NCI-H69 (cell line): ENCODE measurements around the gene PRKAR1B.
A peak's percentile ranks its signal among the peaks of the same experiment; 100 is the strongest.

Experiments used
- DNase-seq: peaks from one replicate; lab custom pipeline; 2025; lab: John Stamatoyannopoulos, UW

The PRKAR1B gene

DNA sequence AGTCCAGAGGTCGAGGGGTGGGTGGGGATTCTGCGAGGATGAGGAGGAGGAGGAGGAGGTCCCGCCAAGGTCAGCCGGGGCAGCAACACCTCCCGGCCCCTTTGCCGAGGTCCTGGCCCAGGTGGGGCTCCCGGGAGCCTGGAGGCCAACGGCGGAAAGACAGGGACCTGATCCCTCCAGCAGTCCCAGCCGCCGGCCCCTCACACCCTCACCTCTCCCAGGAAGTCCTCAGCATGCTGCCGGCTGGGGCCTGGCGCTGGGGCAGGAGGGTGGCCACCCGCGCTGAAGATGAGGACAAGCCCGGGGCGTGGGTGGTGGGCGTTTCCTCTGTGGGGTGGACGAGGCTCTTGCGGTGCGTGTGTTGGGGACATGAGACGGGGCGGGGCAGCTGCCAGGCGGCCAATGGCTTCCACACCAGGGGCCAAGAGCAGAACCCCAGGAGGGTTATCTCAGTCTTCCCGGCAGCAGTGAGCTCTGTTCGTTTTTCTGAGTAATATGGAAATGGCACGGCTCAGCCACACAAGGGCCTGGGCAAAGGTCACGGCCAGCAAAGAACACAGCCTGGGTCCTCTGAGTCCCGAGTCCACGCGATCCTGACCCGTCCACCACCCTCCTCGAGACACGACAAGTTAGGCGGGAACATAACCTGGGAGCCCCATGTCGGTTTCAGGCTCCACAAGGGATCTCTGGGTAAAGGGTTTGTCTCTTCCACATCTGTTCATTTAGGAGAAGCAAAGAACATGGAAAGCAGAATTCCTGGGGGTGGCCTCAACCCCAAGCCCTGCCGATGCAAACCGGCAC is 124.5 kb downstream of the PRKAR1B start:
- no peak for DNase-seq

- peak; percentile 43 for DNase-seq
Measured at GRCh38 chr7:601595-602340, 125.3 kb downstream of the PRKAR1B start.

DNA sequence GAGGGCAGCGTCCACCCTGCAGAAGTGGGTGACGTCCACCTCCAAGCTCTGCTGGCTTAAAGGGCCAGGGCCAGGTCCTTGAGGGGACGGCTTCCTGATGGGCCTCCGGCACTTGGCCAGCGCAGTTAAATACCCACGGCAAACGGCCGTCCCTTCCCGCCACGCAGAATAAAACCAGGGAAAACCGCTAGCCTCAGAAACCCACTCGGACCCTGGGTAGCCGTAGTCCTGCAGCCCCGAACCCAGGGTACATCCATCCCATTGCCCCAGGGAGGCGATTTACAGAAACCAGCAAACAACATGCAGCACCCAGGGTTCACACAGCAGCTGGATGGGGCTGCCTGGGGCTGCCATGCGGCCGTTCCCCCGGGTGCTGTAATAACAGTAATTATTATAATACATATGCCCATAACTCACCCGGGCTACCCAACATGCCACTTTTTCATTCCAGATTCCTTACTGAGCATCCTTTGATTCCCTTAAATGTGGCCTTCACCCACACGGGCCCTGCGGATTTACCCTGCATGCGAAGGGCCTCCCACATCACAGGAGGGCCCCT is 126.0 kb downstream of the PRKAR1B start:
- DNase-seq = peak; percentile 80

DNA sequence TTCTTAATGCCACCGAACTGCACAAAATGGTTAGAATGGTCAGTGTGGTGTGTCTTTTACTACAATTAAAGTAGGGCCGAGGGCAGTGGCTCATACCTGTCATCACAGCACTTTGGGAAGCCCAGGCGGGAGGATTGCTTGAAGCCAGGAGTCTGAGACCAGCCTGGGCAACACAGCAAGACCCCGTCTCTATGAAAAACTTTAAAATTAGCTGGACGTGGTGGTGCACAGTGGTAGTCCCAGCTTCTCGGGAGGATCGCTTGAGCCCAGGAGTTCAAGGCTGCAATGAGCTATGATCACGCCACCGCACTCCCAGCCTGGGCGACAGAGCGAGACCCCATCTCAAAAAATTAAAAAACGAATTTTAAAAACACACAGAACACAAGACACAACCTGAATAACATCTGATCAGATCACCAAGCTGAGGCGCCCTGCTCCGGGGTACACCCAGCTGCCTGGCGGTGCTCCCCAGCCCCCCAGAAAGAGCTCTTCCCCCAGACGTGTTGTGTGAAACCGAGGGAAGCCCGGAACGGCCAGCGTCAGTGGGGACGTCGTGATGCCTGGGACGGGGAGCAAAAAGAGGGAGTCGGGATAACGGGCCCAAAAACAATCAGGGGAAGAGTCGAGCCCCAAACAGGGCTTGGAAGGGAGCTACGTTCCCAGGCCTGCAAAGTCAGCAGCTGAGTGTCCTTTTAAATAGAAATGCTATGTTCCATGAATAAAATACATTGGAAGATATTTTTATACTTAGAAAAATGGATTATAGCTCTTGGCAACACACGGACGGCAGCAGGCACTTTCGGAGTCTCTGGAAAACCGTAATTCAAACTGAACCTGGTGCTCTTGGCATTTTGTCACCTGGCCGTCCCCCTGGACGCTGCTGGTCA is 126.7 kb downstream of the PRKAR1B start:
- DNase-seq = no peak

GRCh38 chr7:598899-599298 is 128.2 kb downstream of the PRKAR1B start:
- no peak for DNase-seq

DNA sequence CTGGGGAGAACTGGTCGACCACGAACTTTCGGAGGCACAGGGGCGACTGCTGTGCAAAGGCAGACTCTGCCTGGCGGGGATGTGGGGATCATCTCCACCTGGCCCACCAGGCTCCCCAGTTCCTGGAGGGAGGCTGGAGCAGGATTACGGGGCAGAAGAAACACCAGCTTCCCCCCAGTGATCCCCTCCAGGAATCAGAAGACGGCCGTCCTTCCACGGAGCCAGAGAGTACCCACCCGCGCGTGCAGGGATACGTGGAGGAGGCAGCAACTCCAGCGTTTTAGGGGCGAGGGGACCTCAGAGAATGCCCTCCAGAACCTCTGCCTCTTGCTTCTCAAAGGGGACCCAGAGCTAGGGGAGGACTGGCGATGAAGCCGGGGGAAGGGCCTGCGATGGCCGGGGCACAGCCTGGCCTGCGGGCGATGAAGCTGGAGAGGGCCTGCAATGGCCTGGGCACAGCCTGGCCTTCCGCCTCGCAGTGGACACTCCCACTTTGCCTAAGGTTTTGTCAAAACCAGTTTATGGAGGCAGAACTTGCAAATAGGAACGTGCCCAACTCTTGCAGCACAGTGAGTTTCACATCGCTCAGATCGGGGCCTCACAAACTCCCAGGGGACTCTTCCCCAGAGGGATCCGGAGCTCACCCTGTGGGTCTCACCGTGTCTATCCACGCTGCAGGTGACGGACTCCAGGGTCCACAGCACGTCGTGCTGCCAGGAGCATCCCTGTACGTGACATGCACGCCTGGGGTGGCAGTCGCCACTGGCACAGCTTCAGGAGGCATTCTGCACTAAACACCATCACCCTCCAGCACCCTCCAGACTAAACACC is 129.5 kb downstream of the PRKAR1B start:
- no peak for DNase-seq

DNA sequence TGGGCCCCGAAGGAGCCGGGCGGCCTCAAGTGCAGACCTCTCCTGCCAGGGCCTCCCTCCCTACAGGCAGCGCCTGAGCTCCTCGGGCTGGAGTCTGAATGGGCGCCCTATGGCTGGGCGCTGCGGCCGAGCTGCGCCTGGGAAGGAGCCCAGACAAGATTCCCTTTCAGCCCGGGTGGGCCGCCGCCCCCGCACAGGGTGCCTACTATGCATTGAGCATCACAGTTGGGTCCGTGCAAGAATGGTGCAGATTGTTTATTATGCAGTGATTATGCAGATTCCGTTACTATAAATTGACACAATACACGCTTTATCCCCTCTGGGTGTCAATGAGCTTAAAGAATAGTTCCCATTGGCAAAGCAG is 130.3 kb downstream of the PRKAR1B start:
- DNase-seq = no peak

GRCh38 chr7:596071-596818 is 130.8 kb downstream of the PRKAR1B start:
- DNase-seq = no peak

GRCh38 chr7:595621-596010 is 131.5 kb downstream of the PRKAR1B start:
- DNase-seq = no peak

GRCh38 chr7:594920-595620 is 132.0 kb downstream of the PRKAR1B start:
- no peak for DNase-seq

- DNase-seq = no peak
Measured at GRCh38 chr7:594212-594913, 132.7 kb downstream of the PRKAR1B start.

DNA sequence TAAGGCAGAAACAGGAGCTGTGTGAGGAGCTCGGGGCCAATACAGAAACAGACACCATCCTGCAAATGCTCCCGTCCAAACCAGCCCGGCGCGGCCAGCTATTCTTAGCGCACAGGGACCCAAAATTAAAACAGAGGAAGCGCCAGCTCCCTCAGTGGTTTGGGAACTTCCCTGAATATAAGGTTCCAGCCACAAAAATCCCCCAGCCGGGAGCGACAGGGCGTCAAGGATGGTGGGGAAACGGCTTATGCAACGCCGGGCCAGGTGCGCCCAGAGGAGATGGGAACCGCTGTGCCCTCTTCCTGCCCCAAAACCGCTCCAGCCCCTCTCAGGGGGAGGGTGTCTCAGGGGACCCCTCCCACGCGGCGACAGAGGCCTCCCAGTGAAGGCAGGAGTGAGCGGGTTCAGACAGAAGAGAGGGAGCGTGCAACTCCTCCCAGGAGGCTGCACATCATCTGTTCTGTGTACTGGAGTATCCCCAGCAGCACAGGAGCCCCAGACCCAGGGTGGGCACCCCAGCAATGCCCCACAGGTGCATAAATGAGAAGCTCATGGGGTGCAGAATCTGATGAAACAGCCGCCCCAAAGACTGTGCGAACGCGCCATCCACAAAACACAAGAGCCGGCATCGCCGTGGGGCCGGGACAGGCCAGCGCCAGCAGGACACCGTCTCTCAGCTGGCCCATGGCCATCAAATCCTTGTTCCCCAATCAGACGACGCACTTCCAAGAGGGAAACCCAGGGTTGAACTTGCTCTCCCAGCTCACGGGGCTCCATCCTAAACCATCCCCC is 133.6 kb downstream of the PRKAR1B start:
- DNase-seq = no peak

DNA sequence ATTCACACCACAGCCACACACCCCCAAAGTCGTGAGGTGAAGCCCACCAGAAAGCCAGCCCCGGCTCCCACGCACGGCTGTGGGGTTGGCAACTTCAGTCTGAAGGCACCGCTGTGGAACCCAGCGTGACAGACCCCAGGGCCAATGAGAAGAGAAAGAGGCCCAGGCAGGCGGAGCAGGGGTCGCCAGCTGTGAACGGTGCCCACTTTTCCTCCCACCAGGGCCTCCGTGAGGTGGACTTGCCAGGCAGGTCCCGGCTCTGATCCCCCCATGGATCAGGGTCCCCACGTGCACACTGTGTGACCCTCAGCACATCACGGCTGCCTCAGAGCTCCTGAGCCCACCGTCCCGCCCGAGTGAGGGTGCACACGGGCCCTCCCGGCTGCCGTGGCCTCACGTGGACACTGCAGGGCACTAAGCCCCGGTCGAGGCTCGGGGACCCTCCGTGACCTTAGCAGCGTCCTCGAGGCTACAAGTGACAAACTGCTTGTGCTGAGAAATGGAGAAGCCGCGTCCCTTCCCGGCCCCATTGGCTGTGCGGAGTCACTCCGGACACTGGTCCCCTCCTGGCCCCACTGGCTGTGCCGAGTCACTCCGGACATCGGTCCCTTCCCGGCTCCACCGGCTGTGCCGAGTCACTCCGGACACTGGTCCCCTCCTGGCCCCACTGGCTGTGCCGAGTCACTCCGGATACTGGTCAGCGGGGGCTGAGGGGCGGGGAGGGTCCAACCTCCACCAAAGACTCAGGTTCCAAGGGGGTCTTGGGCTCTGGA is 135.0 kb downstream of the PRKAR1B start:
- DNase-seq = no peak

GRCh38 chr7:590731-591551 is 136.1 kb downstream of the PRKAR1B start:
- DNase-seq = no peak

- DNase-seq = no peak
Measured at GRCh38 chr7:589781-590575, 137.1 kb downstream of the PRKAR1B start.

DNA sequence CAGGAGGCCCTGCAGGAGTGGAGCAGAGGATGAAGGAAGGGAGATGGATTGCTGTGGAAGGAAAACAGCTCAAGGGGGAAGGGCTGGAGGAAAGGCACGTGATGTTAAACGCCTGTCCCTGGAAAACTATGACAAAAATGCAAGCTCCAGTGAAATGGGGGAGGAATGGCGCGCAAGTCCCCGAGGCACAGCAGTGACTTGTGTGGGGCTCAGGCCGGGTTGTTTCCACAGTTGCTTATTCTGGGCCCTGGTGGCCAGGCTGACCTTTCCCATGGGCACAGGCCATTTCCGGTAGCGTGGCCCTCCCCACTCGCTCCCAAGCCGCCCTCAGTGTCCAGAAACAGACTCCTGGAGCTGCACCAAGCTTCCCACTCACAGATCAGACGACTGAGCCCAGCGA is 139.3 kb downstream of the PRKAR1B start:
- no peak for DNase-seq
